Peyer's patch (tissue), 4 donors: Measurements from ENCODE around the gene IMMP2L. TPM values are rescaled to one million over a fixed set of nuclear protein-coding genes. Genes with fewer than 3 reads are reported as not detected.

ENCODE experiments used
- DNase-seq, 3 donors: peaks; one replicate each; pipeline ENCODE4 v3.0.0-alpha.2; 2017 to 2019
- H3K27ac ChIP-seq, 4 donors: fragments of 200-600 bp; sonication (generic); one replicate each; pipeline ENCODE4 v1.5.1; 2016 to 2019
- H3K27me3 ChIP-seq, 2 donors: fragments of 200-600 bp; sonication (generic); one replicate each; pipeline ENCODE4 v1.5.1; 2019
- H3K36me3 ChIP-seq, 3 donors: fragments of 200-600 bp; sonication (generic); one replicate each; pipeline ENCODE4 v1.5.1; 2016 to 2019
- H3K4me1 ChIP-seq, 4 donors: fragments of 200-600 bp; sonication (generic); one replicate each; pipeline ENCODE4 v1.5.1; 2016 to 2019
- H3K4me3 ChIP-seq, 4 donors: fragments of 200-600 bp; sonication (generic); 1 replicate in 3 of 4; 2 replicates in 1 of 4; pipeline ENCODE4 v1.5.1; 2016 to 2019; ENCODE audit warnings: mild to moderate bottlenecking in 1 of 4
- H3K9me3 ChIP-seq, 4 donors: fragments of 200-600 bp; sonication (generic); one replicate each; pipeline ENCODE4 v1.5.1; 2016 to 2019; ENCODE audit warnings: mild to moderate bottlenecking in 1 of 4
- POLR2A ChIP-seq, 2 donors: fragments of 450-650 bp; IDR thresholded peaks; one replicate each; pipeline ENCODE4 v1.5.1; 2017; ENCODE audit warnings: antibody characterized with exemption in 2 of 2, mild to moderate bottlenecking in 2 of 2, moderate library complexity in 2 of 2
- total RNA-seq, 4 donors: library from RNA; depleted of rRNA; stranded (reverse); fragments of >200 nt; gene quantifications; one replicate each; pipeline ENCODE4 v1.1.0, GENCODE V29; 2016
- TF ChIP-seq, protein P1 (sequence below), 6 experiments: fragments of 450-650 bp in 4 of 6; fragments of 200-600 bp in 2 of 6; sonication (generic) in 1 of 6; IDR thresholded peaks; one replicate each; pipeline ENCODE4 v1.5.1; 2017 to 2019; ENCODE audit warnings: antibody characterized with exemption in 6 of 6, mild to moderate bottlenecking in 3 of 6, moderate library complexity in 1 of 6

The IMMP2L gene
- total RNA-seq, 4 donors from 2014 or later, result 5.1 to 16.5 (median 10.9) TPM

DNA sequence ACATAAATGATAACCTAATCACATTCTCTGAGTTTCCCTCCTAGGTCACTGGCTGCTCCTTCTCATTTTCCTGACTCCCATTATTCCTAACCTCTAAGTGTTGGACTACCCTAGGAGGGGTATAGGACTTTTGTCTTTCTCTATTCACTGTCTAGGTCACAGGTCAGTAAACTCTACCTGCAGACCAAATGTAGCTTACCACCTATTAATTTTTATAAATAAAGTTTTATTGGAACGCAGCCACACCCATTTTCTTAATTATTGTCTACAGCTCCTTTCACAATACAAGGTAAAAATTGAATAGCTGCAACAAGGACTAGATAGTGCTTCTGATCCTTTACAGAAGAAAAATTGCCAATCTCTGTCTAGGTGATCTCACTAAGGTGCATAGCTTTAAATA is 156.7 kb downstream of the IMMP2L start:
- no peaks in the 10 kb centered on the region for H3K27me3 ChIP-seq
- no peak for DNase-seq
- H3K36me3 ChIP-seq, result no peaks in the 10 kb centered on the region
- no peaks in the 10 kb centered on the region for H3K4me1 ChIP-seq
- no peak overlapping the region for H3K4me3 ChIP-seq
- no peak overlapping the region for H3K27ac ChIP-seq
- H3K9me3 ChIP-seq, result no peaks in the 10 kb centered on the region
- no peak for TF ChIP-seq POLR2A (IDR thresholded peaks at IDR 0.05)
- TF ChIP-seq, protein P1, sequence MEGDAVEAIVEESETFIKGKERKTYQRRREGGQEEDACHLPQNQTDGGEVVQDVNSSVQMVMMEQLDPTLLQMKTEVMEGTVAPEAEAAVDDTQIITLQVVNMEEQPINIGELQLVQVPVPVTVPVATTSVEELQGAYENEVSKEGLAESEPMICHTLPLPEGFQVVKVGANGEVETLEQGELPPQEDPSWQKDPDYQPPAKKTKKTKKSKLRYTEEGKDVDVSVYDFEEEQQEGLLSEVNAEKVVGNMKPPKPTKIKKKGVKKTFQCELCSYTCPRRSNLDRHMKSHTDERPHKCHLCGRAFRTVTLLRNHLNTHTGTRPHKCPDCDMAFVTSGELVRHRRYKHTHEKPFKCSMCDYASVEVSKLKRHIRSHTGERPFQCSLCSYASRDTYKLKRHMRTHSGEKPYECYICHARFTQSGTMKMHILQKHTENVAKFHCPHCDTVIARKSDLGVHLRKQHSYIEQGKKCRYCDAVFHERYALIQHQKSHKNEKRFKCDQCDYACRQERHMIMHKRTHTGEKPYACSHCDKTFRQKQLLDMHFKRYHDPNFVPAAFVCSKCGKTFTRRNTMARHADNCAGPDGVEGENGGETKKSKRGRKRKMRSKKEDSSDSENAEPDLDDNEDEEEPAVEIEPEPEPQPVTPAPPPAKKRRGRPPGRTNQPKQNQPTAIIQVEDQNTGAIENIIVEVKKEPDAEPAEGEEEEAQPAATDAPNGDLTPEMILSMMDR (IDR thresholded peaks at IDR 0.05), result no peak

DNA sequence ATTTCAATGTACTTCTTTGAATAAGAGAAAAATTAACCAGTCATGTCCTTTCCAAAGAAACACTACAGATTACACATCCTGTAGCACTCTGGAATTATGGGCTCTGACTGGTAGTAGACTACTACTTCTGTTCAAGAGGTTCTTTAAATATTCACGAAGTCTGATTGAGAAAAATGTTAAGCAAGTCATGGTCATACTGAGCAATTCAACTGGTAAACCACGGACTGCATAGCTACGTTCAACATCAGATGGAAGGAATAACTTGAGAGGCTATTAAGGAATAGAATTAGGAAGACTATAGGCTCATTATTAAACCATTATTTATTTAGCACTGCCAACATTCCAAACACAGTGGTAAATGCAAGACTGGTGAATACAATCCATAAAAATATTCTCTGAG is 160.8 kb downstream of the IMMP2L start:
- Histone ChIP-seq H3K27ac (no peak overlapping the region), H3K36me3 (no peaks in the 10 kb centered on the region), H3K9me3 (no peaks in the 10 kb centered on the region), H3K27me3 (no peaks in the 10 kb centered on the region), H3K4me3 (no peak overlapping the region), H3K4me1 (no peaks in the 10 kb centered on the region)
- TF ChIP-seq, protein P1 (IDR thresholded peaks at IDR 0.05), result no peak
- no peak for TF ChIP-seq POLR2A (IDR thresholded peaks at IDR 0.05)
- no peak for DNase-seq

DNA sequence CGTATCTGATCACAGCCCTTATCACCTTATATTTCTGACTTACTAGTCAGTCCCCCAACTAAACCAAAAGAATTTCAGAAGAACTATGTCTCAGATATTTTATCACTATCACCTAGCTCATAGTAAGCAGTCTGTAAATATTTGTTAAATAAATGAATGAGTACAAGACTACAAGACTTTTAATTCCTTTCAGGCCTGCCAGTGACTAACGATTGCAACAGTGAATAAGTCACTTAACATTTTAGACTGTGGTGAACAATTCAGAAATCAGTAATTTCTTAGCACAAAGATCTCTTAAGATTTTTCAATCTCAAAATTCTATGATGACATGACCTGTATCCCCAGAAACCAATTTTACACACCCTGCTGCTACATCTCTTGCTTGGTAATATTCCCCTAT is 162.2 kb downstream of the IMMP2L start:
- H3K27ac ChIP-seq, result no peak overlapping the region
- no peaks in the 10 kb centered on the region for H3K27me3 ChIP-seq

DNA sequence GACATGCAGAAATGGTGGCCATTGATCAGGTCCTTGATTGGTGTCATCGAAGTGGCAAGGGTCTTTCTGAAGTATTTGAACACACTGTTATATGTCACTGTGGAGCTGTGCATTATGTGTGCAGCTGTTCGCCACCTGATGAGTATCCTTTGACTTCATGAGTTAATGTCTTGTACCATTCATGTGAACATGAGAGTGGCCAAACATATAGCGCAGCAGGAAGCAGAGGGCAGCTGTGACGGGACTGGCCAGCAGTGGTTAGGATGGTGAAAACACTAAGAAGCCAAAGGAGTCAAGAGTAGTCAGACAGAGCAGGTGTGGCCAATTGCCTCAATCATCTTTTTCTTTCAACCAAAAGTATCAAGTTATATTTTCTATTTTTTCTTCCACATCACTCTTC is 167.4 kb downstream of the IMMP2L start:
- no peaks in the 10 kb centered on the region for H3K4me1 ChIP-seq
- DNase-seq, result no peak
- H3K27me3 ChIP-seq, result no peaks in the 10 kb centered on the region
- H3K4me3 ChIP-seq, result no peak overlapping the region
- no peaks in the 10 kb centered on the region for H3K9me3 ChIP-seq
- no peak for TF ChIP-seq POLR2A (IDR thresholded peaks at IDR 0.05)
- TF ChIP-seq, protein P1 (IDR thresholded peaks at IDR 0.05), result no peak
- H3K36me3 ChIP-seq, result no peaks in the 10 kb centered on the region
- H3K27ac ChIP-seq, result no peak overlapping the region

More for the DNA sequence above, 162.2 kb downstream of the IMMP2L start:
- DNase-seq, result no peak
- TF ChIP-seq POLR2A (IDR thresholded peaks at IDR 0.05), result no peak
- TF ChIP-seq, protein P1 (IDR thresholded peaks at IDR 0.05), result no peak
- Histone ChIP-seq H3K36me3 (no peaks in the 10 kb centered on the region), H3K4me3 (no peak overlapping the region), H3K4me1 (no peaks in the 10 kb centered on the region), H3K9me3 (no peaks in the 10 kb centered on the region)

DNA sequence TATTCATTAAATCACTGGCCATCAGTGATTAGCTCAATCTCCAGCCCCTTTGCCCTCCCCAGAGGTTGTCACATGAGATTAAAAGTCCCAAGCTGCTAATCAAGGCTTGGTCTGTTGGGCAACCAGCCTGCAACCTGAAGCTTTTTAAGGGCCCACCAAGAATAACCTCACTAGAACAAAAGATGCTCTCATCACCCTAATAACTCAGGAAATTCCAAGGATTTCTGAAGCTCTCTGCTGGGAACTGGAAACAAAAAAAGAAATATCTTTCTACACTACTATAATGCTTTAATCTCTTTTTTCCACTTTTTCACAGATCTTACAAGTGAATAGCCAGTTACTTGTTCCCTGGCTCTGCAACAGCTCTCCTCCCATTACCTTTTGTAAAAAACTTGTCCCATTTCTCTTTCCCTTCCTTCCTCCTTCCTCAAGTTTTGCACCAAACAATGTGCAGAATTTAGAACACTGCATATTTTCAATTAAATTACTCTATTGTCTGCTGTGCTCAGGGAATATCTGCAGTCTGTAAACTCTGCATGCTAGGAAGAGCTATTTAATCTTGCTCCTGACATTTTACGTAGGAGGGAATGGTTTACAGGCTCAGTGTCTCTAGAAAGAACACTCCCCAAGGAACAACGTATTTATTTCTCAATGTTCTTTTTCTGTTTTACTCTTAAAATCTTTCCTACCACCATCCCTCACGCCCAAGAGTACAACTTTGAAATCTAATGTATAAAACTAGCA is 169.1 kb downstream of the IMMP2L start:
- no peak for DNase-seq
- no peaks in the 10 kb centered on the region for H3K4me1 ChIP-seq
- TF ChIP-seq, protein P1 (IDR thresholded peaks at IDR 0.05), result no peak
- no peak for TF ChIP-seq POLR2A (IDR thresholded peaks at IDR 0.05)
- no peaks in the 10 kb centered on the region for H3K27me3 ChIP-seq
- no peaks in the 10 kb centered on the region for H3K36me3 ChIP-seq
- no peak overlapping the region for H3K4me3 ChIP-seq
- no peak overlapping the region for H3K27ac ChIP-seq
- H3K9me3 ChIP-seq, result no peaks in the 10 kb centered on the region
